H7 (cell line): ENCODE measurements around the gene TRMU. TPM values are rescaled to one million over a fixed set of nuclear protein-coding genes. Genes with fewer than 3 reads are reported as not detected.
"Not testable (repeated sequence)": the region's sequence is repeated elsewhere in the genome, so short reads cannot be mapped to it uniquely, and the experiment has no call there.

Source experiments
- DNase-seq: peaks from one replicate; pipeline ENCODE4 v3.0.0; 2012
- H3K27me3 ChIP-seq: 2 replicates; pipeline ENCODE4 v1.6.0; 2011; ENCODE audit warnings: mild to moderate bottlenecking, low read length; ENCODE audit not compliant: control insufficient read depth, insufficient read depth
- H3K36me3 ChIP-seq: replicated peaks from 2 replicates; pipeline ENCODE4 v1.5.1; 2011; ENCODE audit warnings: low read length; ENCODE audit not compliant: control insufficient read depth, insufficient read depth
- H3K4me3 ChIP-seq: 2 replicates; pipeline ENCODE4 v1.5.1; 2011; ENCODE audit warnings: low read depth, mild to moderate bottlenecking, control low read depth, low read length, moderate library complexity; ENCODE audit not compliant: insufficient read depth
- total RNA-seq: library from RNA; depleted of rRNA; stranded (reverse); fragments of >200 nt; shearing (Covaris generic); gene quantifications from 2 replicates; pipeline ENCODE4 v1.2.3, GENCODE V29; 2014

Gene TRMU
- total RNA-seq, 1 experiment from 2014 or later, result 72.9 TPM

DNA sequence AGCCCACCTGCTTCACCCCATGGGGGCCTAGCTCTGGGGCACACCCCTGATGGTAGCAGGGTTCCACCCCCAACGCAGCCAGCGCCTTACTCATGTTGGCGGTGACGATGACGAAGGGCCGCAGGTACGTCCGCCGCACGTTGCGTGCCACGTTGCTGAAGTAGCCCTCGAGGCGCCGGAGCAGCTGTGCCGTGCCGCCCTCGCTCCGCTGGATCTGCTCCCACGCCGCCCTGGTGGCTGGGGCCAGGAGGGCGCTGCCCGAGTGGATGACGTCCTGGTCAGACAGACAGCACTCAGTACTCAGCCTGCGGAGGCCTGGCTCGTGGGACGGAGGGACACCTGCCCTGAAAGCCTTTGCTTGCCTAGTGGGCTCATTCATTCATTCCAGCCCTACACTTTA is 50.8 kb downstream of the TRMU start:
- peak; percentile 85 for DNase-seq

DNA sequence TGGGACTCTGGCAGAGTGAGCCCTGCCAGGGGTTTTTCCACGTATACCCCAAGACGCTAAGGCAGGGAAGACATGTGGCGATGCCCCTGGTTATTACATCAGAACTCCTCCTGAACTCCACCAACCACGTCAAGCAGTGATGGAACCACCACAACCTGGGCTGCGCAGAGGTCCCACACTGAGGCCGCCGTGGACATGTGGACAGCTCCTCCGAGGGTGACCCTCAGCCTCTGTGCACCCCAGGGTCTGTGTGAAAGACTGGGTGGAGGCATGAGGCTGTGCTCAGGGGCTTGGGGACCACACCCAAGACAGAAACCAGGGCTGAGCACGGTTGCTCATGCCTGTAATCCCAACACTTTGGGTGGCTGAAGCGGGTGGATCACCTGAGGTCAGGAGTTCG is 52.2 kb downstream of the TRMU start:
- no peaks in the 10 kb centered on the region for H3K27me3 ChIP-seq
- H3K4me3 ChIP-seq, result no peak overlapping the region
- H3K36me3 ChIP-seq, result no peaks in the 10 kb centered on the region
- DNase-seq, result no peak

More for the DNA sequence above, 50.8 kb downstream of the TRMU start:
- Histone ChIP-seq H3K36me3 (no peaks in the 10 kb centered on the region), H3K27me3 (no peaks in the 10 kb centered on the region), H3K4me3 (no peak overlapping the region)

DNA sequence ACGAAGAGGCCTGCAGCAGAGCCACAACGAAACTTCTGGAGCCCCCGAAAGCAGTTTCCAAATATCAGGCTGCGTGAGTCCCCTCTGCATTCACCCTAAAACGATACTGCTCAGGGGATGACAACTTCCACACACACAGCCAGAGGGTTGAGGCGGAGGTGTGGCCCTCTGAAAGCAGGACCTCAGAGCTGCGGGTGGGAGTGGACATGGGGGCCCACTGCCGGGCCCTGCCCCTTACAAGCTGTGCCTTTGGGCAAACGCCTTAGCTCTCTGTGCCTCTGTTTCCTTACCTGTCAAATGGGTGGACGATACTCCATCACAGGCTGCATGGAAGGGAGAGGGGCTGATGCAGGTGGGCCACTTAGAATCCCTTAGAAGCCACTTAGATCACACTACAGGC is 53.1 kb downstream of the TRMU start:
- H3K36me3 ChIP-seq, result no peaks in the 10 kb centered on the region
- no peak overlapping the region for H3K4me3 ChIP-seq
- DNase-seq, result no peak
- H3K27me3 ChIP-seq, result no peaks in the 10 kb centered on the region

DNA sequence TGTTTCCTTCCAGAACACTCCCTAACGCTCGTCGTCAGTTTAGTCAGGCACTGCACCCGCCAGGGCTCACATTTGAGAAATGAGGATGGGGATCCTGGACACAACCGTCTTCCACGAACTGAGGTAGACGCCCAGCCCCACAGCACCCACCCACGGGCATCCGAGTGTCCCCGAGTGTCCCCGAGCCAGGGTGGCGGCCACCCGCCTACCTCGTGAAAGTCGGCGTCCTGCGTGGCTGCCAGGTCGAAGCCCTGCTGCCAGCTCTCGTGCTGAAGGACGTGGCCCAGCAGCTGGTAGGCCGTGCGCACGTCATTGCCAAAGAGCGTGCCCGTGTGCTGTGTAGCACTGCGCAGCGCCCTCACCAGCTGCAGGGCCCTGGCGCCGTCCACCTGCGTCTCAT is 53.6 kb downstream of the TRMU start:
- DNase-seq, result no peak
- Histone ChIP-seq H3K36me3 (no peaks in the 10 kb centered on the region), H3K27me3 (no peaks in the 10 kb centered on the region), H3K4me3 (no peak overlapping the region)

DNA sequence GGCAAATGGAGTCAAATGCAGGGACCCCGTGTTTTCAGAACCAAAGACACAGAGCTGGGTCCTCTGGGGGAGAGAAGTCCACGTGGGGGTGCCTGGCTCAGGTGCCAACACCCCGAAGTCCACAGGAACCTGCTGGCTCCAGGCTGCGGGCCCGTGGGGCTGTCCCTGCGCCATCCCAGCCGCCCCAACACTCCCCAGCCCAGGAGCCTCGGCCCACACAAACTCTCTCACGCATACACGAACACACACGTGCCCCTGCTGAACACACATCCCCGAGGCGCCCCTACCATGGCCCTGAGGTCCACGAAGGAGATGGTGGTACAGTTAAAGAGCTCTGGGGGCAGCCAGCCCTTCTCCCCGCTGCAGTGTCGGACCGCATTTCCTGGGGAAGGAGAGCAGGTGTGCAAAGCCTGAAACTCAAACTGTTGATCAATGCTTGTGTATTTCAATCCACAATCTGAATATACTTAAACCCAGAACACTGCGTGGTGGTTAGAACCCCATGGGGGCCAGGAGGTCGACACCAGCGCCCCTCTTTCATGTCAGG is 54.7 kb downstream of the TRMU start:
- Histone ChIP-seq H3K4me3 (no peak overlapping the region), H3K27me3 (no peaks in the 10 kb centered on the region), H3K36me3 (no peaks in the 10 kb centered on the region)
- DNase-seq, result no peak

DNA sequence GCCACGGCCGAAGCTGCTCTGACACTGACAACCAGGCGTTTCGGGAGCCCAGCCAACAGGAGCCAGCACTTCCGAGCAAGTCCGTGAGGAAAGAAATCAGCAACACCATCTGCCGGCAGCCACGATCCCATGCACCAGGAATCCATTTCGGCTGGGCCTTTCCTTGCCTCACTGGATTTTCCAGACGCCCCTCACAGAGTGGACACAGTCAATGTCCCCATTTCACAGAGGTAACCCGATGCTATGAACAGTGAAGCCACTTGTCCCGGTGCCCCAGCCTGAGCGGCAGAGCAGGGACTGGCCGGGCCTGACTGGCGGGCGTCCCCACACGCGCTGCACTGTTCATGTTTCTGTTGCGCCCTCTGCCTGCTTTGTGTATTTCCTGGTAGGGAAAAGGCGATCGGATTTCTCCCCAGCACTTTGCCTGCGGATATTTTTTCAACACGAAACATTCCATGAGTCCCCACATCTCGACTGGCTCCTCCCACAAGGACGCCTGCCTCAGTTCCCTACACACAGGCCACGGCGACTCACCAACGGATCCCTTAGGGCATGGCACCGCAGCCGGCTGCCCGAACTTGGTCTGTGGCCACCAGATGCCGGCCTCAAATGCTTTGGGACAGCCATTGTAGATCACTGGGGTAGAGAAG is 55.3 kb downstream of the TRMU start:
- DNase-seq, result peak; percentile 75

DNA sequence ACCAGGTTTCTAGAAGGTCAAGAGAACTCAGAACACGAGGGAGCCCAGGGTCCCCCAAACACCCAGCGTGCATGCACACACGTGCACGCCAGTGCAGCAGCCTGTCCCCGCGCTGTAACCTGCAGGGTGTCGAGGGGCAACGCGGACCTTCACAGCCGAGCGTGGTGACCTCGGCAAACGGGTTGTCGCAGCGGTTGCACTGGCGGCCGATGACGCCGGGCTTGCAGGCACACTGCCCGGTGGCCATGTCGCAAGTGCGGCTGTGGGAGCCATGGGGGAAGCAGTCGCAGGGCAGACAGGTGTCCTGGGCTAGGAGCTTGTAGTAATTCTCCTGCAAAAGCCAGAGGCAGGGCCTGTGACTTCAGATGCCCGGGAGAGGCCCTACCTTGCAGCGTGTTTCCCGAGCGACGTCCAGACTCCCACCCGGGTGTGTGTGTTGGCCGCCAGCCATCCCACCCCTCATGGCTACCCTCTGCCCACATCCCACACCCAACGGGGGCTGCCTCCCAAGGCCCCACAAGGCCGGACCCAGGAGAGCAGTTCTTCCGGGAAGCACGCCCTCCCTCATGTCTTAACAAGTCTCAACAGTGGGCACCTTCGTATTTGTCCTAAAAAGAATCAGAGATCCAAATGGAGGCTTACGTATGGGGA is 56.1 kb downstream of the TRMU start:
- H3K36me3 ChIP-seq, result no peaks in the 10 kb centered on the region
- H3K27me3 ChIP-seq, result no peaks in the 10 kb centered on the region
- no peak overlapping the region for H3K4me3 ChIP-seq
- no peak for DNase-seq

More for the DNA sequence above, 55.3 kb downstream of the TRMU start:
- H3K4me3 ChIP-seq, result no peak overlapping the region
- no peaks in the 10 kb centered on the region for H3K36me3 ChIP-seq
- no peaks in the 10 kb centered on the region for H3K27me3 ChIP-seq

DNA sequence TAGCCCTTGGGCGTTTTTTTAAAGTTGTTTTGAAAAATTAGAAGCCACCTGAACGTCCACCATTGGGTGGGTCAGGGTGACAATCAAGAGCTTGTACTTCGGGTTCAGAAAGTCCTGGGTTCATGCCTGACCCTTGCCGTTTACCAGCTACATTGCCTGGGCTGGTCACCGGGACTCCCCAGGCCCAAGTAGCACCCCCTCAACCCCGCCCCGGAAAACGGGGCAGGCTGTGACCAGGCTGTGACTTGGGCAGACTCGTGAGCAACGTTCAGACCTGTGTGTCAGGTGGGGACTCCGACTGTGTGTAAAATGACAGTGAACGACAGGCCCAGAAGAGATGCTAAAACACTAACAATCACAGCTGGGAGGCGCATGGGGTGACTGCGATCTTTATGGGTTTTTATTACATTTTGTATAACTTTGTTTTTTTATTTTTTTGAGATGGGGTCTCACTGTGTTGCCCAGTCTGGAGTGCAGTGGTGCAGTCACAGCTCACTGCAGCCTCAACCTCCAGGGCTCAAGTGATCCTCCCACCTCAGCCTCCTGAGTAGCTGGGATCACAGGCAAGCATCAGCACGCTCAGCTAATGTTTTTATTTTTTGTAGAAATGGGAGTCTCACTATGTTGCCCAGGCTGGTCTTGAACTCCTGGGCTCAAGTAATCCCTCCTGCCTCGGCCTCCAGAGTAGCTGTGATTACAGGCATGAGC is 56.8 kb downstream of the TRMU start:
- Histone ChIP-seq H3K4me3 (no peak overlapping the region), H3K36me3 (no peaks in the 10 kb centered on the region), H3K27me3 (no peaks in the 10 kb centered on the region)
- DNase-seq, result no peak

DNA sequence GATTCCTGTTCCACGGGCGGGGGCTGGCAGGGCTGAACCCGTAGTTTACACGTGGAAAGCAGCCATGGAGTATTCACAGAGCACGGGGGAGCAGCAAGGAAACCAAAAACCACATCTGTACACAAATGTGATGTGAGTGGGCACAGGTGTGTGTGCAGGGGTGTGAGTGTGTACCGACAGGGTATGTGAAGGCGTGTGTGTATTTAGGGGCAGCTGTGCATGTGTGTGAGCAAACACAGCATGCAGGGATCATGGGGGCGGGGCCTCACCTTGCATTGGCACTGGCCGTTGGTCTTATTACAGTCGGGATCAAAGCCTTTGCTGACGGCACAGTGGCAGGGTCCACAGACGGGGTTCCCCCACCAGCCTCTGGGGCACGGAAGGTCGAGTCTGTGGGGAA is 58.4 kb downstream of the TRMU start:
- H3K27me3 ChIP-seq, result no peaks in the 10 kb centered on the region
- DNase-seq, result no peak
- H3K36me3 ChIP-seq, result no peaks in the 10 kb centered on the region
- H3K4me3 ChIP-seq, result no peak overlapping the region

DNA sequence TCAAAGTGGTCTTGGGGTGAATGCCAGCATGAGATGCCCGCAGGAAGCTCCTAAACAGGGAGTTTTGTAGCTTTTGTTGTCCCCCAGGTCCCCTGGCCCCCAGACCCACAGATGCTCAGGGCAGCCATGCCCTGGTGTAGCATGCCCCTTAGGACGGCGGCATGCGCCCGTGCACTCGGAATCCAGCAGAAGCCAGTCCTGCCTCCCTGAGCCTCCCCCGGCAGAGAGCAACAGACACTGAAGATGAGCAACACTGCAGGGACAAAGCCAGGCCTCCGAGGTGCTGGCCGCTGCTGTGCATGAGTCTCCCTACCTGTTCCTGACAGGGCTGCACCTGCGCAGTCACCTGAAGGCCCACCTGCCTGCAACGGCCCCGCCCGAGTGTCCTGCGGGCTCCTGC is 59.1 kb downstream of the TRMU start:
- DNase-seq, result no peak
- Histone ChIP-seq H3K36me3 (no peaks in the 10 kb centered on the region), H3K27me3 (no peaks in the 10 kb centered on the region), H3K4me3 (no peak overlapping the region)

DNA sequence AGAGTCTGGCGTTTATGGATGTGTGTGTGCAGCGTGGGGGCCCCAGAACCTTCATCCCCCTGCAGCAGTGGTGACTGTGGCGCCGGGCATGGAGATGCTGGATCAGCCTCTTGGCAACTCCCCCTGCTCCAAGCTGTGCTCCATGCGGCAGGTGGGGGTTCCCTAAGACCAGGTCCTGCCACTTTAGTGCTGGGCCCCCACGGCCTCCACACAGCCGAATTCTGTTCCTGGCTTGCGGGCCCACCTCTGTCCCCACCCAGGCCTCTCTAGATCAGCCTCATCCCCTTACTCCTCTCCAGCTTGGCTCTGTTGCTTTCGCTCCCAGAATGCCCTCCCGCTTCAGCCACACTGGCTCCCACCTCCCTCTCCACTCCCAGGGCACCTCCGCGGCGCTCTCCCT is 59.6 kb downstream of the TRMU start:
- no peaks in the 10 kb centered on the region for H3K27me3 ChIP-seq
- no peak for DNase-seq
- H3K4me3 ChIP-seq, result no peak overlapping the region
- no peaks in the 10 kb centered on the region for H3K36me3 ChIP-seq

DNA sequence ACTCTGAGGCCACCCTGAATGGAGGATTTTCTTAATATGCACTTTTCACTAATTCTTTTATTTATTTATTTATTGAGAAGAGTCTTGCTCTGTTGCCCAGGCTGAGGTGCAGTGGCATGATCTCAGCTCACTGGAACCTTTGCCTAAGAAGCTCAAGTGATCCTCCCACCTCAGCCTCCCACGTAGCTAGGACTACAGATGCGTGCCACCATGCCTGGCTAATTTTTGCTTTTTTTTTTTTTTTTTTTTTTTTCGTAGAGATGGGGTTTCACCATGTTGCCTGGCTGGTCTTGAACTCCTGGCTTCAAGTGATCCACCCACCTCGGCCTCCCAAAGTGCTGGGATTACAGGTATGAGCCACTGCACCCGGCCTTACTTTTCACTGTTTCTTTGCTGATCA is 61.5 kb downstream of the TRMU start:
- H3K36me3 ChIP-seq, result not testable (repeated sequence)

DNA sequence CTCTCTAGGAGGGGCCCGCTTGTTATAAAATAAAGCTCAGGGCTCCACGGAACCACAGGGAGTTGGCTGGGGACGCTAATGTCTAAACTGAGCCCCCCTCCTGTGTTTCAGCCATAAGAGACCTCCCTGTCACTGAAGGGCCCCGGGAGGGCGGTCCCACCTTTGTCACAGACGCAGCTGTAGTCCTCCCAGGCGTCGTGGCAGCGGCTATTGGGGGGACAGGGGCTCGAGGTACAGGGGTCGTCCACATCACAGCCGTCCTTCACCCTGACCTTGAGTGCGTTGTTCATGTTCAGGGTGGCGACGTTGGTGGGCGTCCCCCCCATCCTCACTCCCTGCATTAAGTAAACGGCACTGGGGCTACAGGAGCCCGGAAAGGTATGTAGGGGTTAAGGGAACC is 62.0 kb downstream of the TRMU start:
- DNase-seq, result no peak
- H3K4me3 ChIP-seq, result no peak overlapping the region
- no peaks in the 10 kb centered on the region for H3K36me3 ChIP-seq
- H3K27me3 ChIP-seq, result no peaks in the 10 kb centered on the region

More for the DNA sequence above, 61.5 kb downstream of the TRMU start:
- DNase-seq, H3K27me3 ChIP-seq, H3K4me3 ChIP-seq: not testable (repeated sequence)

DNA sequence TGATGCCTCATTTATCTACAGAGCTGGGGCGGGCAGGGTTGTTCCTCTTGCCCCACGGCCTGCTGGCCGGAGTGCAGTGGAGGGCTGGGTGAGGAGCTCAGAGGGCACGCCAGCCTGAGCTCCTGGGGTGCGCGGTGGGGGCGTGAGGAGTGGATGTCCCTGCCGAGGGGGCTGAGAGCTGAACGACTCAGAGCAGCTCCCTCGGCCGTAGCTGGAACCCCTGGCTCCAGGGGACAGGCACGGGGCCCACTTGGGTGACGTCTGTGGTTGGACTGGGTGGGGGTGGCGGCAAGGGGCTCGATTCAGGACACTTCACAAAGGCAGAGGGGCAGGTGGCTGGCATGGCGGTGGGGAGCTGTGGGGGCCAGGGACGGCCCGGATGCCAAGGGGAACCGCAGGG is 62.4 kb downstream of the TRMU start:
- no peak overlapping the region for H3K4me3 ChIP-seq
- no peak for DNase-seq

More for the DNA sequence above, 62.4 kb downstream of the TRMU start:
- H3K27me3 ChIP-seq, result no peaks in the 10 kb centered on the region
- no peaks in the 10 kb centered on the region for H3K36me3 ChIP-seq
